HG02870 (cell line): ENCODE measurements around the gene BCO1.

ENCODE experiments used
- ATAC-seq: cut with Tn5 transposase; IDR thresholded peaks from one replicate; pipeline ENCODE4 v1.9.1; 2021; ENCODE audit warnings: mild to moderate bottlenecking, moderate library complexity; ENCODE audit not compliant: unreplicated experiment

The BCO1 gene

GRCh38 chr16:81314603-81315270, 76.2 kb downstream of the BCO1 start, which contains the start of gene GAN:
TSS of gene GAN (plus strand) at chr16:81314962. CDS start at chr16:81315114, 152 bp downstream.
- ATAC-seq: peak; percentile 96

DNA sequence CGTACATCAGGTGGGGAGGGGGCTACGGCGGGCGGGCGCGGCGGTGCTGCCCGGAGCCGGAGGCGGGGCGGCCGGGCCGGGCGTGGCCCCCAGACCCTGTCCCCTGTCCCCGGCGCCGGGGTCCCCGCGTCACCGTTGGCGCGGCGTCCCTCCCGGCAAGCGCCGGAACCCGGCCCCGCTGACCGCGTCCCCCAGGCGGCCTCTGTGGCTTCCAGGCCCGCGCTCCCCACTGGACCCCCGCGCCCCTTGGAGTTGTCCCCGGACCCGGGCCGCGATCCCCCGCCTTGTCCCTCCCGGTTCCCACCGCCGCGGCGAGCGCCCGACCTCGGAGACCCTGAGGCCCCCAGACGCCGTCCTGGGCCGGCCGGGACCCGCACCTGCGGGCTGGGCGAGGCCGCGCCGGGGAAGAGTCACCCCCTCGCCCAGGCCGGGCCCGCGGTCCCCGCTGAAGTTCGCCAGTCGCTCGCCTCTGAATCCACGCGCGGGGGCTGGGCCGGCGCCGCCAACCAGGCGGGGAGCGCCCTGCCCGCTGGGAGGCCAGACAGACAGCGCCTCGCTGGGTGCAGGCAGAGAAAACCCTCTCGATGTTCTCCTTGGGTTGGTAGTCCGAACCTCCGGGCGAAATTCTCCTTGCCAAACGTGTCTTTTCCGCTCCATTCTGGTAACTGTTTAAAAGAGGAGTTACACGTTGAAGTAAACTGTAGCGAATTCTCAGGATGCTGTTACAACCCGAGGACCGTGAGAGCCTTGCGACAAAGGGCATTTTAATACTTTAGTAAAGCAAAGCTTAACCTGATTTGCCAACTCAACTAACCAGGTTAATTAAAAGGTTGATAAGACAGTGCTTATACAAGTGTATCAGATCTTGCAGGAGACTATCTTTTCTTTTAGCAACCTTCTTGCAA, 77.0 kb downstream of the BCO1 start:
- ATAC-seq: peak; percentile 22

- no peak for ATAC-seq
Observed at GRCh38 chr16:81316176-81316496, 77.6 kb downstream of the BCO1 start.

- ATAC-seq: no peak
Observed at GRCh38 chr16:81318711-81319110, 80.2 kb downstream of the BCO1 start.

DNA sequence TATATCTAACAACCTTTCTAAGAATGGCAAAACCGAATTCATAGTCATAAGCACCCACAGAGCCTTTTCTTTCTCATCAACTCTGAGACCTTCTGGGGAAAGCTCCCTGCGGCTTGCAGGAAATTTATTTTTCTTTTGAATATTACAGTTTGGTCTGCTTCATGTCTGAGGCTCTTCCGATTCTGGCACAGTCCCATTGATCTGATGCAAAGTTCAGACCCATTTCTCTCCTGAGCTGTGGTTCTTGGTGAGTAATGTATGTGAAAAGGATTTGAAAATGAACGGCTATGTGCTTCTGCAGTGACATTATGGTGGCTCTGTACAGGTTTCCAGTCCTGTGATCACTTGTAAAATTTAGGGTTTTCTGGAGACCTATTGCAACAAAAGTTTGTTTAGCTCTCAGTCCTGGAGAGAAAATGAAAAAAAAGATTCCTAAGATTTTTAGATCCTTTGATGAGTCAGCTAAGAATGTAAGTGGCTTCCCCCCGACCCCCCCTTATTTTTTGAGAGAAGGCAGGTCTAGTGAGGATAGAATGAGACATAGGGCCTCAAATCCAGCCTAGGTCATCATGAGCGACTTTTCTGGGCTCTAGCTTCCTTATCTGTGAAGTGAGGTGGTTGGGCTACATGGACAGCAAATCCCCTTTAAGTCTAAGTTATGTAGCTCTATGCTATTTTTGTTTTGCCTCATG, 80.9 kb downstream of the BCO1 start:
- no peak for ATAC-seq

DNA sequence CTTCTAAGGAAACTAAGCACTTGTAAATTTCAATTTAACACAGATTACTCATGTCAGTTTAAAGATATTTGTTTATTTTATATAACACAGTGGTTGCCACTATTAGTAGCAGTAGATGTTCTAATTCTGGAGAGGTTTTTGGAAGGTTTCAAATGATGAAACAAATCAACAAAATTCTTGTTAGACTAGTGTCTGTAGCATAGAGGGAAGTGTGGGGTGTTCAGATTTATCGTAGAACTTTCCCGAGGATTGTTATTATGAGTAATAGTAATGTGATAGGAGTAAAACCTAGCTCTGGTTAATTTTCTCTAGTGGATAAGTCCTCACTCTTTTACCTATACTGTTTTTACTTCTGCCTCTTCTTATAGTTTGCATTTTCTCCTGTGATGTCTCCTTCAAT, 82.5 kb downstream of the BCO1 start:
- no peak for ATAC-seq

DNA sequence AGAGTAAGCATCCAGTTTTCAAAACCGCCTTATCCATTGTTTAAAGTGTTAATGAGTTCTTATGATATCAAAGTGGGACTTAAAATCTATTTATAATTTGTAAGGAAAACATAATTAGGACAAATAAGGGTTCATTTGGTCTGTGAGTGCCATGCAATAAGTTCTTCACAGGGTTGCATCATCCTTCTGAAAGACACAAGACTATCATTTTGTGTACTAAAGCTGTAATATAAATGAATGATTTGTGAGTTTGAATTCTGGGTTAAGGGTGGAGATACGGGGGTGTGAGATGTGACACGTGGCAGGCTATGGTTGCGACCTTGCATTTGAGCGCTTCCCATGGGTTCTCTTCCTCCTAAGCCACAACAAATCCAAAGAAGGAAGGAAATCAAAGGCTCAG, 83.0 kb downstream of the BCO1 start:
- no peak for ATAC-seq

DNA sequence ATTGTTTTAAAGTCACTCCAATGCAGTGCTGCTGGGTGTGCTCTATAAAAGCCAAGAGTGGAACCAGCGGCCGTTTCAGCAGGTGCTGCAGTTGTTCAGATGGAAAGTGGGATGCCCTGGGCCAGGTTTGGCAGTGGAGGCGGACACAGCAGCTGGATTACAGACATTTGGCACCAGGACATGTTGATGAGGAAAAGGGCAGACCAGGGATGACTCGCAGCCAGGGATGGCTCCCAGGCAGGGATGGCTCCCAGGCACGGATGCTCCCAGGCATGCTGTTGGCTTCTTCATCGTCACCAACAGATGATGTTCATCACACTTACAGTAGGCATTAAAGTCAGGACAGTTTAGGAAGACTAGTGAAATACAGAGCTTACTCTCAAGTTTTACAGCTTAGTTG, 86.3 kb downstream of the BCO1 start:
- no peak for ATAC-seq

DNA sequence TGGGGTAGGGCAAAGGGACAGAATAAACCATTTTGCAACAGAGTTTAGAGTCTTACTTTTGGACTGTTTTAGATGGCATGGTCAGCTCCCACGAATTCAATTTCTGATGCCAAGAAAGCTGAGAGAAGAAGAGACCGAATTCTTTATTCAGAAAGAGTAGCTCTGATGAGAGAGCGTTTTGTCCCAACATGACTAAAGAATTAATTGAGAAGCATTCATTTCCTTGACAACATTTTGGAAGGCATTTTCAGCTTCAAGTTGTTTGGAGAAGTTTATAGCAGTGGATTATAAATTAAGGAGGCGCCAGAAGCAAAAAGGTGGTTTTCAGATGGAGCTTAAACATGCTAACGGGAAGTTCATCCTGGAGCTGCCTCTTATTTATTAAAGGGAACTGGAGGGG, 88.5 kb downstream of the BCO1 start:
- no peak for ATAC-seq

DNA sequence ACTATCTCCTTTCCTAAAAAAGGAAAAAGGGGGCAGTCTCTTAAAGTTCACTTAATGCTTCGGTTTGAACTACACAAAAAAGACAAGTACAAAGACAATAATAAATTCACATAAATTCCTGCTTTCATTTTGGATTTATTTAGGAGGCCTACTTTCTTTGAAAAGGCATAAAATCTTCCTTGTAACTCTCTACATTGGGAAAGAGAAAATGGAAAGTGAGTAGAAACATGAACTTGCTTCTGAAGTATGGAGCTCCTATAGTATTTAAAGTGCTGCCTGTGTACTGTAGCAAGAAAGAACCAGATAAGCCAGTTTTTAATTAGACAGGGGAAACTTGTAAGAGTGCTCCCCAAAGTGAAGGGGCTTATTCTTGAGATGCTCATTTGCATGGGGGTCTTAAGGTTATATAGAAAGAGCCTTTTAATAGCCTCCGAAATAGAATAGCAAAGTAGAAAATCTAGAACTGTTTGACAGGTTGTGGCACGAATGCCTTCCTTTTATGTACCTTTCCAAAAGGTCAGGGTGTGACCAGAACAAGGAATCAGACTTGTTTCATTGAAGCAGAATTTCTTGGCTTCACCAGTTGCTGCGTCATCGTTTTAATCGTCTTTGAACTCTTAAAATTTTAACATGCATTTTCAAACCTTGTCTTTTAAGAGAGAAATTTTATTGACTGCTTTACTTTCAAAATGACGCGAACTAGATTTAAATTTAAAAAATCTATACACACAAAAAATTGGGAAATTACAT, 89.1 kb downstream of the BCO1 start:
- ATAC-seq: no peak

GRCh38 chr16:81329947-81330346, 91.5 kb downstream of the BCO1 start:
- ATAC-seq: no peak

- no peak for ATAC-seq
Observed at GRCh38 chr16:81333356-81333755, 94.9 kb downstream of the BCO1 start.

- ATAC-seq: no peak
Observed at GRCh38 chr16:81335669-81336068, 97.2 kb downstream of the BCO1 start.

DNA sequence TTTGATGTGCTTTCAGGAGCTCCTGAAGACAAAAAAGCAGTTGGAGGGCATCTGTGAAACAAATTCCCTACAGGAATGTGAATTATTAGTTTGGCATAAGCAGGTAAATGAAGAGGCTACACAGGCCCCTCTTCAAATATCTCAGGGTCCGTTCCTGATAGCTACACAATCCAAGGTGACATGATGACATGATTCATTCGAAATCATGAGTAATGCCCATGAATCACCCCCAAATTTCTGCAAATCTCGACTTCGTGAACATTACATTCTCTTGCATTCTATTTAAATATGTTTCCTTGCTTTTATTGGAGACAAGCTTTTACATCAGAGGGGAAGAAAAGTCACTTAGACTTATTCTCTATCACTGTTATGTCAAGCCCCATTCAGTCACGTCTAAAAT, 98.6 kb downstream of the BCO1 start:
- no peak for ATAC-seq
